ENCODE data around the gene DSCAML1.

DSCAML1 gene

DNA sequence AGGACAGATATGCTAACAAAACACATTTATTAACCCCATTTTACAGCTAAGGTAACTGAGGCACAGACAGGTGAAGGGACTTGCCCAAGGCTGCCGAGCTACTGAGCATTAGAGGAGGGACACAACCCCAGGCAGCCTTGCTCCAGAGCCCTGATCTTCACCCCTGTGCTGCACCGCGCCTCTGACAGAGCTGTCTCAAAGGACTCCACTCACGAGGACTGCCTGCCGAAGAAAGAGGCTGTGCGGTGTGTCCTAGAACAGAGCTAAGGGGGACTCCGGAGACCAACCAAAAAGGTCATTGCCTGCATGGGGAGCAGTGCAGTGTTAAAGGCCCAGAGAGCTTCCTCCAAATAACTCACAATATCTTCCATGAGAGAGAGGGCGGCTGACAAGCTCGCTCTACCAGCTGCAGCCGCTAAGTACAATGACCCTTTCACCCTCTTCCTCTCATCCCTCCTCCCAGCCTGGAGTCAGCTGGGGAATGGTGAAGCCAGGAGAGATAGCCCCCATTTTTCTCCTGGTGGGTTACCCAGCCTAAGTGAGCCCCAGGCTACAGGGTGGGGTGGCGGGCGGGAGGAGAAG is 119.2 kb downstream of the DSCAML1 start:
- Histone ChIP-seq H3K27me3 (peaks cover 44 to 84% (median 66%) of the 10 kb centered on the region in 11 experiments), H3K9me3 (replicated peaks in 1 of 11) (no peaks in the 10 kb centered on the region), H3K4me2 (peak overlapping the region in 3 of 11 experiments; percentile 63 to 80 (median 71); a peak in 1 of 22 replicates), H3K9ac (no peak overlapping the region), H4K20me1 (peaks cover 0 to 78% (median 25%) of the 10 kb centered on the region in 11 experiments; a peak in 16 of 22 replicates), H3K4me3 (no peak overlapping the region), H3K27ac (no peak overlapping the region), H3K4me1 (peaks cover 5 to 37% (median 32%) of the 10 kb centered on the region in 10 experiments; a peak in 18 of 20 replicates), H3K36me3 (no peaks in the 10 kb centered on the region)
- no peak for TF ChIP-seq Cebpa-rat (IDR thresholded peaks at IDR 0.05)

DNA sequence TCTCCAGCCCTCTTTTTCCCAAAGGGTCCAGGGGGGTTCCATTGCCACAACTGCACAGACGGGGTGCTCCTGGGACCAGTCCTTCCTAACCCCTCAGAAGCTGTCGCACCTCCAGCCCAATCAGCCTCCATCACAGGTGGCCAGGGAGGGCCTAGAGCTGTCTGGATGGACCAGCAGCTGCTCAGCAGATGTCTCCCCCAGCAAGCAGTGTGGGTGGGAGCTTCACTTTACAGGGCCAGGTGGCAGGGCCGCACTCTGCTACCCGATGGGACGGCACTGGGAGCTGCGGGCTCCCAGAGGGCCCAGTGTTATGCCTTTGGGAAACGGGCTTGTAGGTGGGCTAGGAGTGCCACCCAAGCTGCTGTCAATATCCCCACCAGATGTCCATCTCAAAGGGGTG is 120.5 kb downstream of the DSCAML1 start:
- peaks cover 5 to 37% (median 32%) of the 10 kb centered on the region in 10 experiments; a peak in 18 of 20 replicates for H3K4me1 ChIP-seq
- no peaks in the 10 kb centered on the region for H3K36me3 ChIP-seq
- H4K20me1 ChIP-seq = peaks cover 0 to 67% (median 21%) of the 10 kb centered on the region in 11 experiments; a peak in 16 of 22 replicates
- no peak overlapping the region for H3K4me3 ChIP-seq
- H3K9ac ChIP-seq = no peak overlapping the region
- TF ChIP-seq Cebpa-rat (IDR thresholded peaks at IDR 0.05) = no peak
- no peaks in the 10 kb centered on the region for H3K9me3 ChIP-seq (replicated peaks in 1 of 11)
- no peak overlapping the region for H3K27ac ChIP-seq
- H3K27me3 ChIP-seq = peaks cover 31 to 71% (median 53%) of the 10 kb centered on the region in 11 experiments
- peak overlapping the region in 9 of 11 experiments; percentile 6 to 47 (median 35); a peak in 11 of 22 replicates for H3K4me2 ChIP-seq

DNA sequence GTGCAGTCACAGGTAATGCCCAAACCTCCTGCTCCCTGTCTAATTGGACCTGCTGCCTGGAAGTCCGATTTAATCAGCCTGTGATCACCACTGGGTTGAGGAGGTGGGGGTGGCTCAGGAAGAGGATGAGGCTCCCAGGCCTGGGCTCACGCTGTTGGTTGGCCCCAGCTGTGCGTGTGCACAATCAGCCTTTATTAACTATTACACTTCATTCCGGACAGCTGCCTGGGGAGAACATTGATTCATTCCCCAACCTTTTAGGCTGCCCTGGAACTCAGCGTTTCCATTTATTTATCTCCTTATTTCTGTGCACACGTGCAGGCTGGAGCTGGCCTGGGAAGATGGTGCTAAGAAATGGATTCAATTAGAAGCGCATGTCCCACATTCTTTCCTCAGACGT is 123.4 kb downstream of the DSCAML1 start:
- no peak for TF ChIP-seq Cebpa-rat (IDR thresholded peaks at IDR 0.05)
- Histone ChIP-seq H3K36me3 (no peaks in the 10 kb centered on the region), H3K9ac (no peak overlapping the region), H3K9me3 (replicated peaks in 1 of 11) (no peaks in the 10 kb centered on the region), H3K27ac (no peak overlapping the region), H3K27me3 (peaks cover 15 to 50% (median 32%) of the 10 kb centered on the region in 11 experiments), H3K4me2 (no peak overlapping the region), H4K20me1 (peaks cover 0 to 38% (median 11%) of the 10 kb centered on the region in 11 experiments; a peak in 13 of 22 replicates), H3K4me1 (peaks cover 0 to 18% (median 13%) of the 10 kb centered on the region in 10 experiments; a peak in 15 of 20 replicates), H3K4me3 (no peak overlapping the region)

DNA sequence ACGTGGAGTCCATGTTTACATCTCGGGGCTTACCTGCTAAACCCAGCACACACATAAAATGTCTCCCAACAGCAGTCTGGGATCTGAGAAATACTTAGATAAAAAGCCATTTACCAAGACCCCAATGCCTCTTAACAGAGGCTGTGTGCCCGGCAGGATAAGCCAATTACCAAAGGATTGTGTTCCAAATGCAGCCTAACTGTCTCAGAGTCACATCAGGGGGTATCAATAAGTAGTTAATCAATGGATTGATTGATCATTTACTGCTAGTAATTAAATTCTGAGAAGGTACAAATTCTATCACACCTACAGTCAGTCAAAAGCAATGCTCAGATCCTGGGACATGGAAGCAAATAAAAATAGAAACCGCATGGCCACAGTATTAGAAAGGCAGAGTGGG is 125.6 kb downstream of the DSCAML1 start:
- TF ChIP-seq Cebpa-rat (IDR thresholded peaks at IDR 0.05) = no peak
- Histone ChIP-seq H3K9me3 (replicated peaks in 1 of 11) (no peaks in the 10 kb centered on the region), H3K4me2 (no peak overlapping the region), H3K36me3 (no peaks in the 10 kb centered on the region), H3K4me1 (peaks cover 0 to 8% (median 5%) of the 10 kb centered on the region in 10 experiments; a peak in 13 of 20 replicates), H3K27me3 (peaks cover under 1 to 27% (median 10%) of the 10 kb centered on the region in 11 experiments; a peak in 19 of 22 replicates), H3K9ac (no peak overlapping the region), H3K4me3 (no peak overlapping the region), H4K20me1 (peaks cover 0 to 16% (median 3%) of the 10 kb centered on the region in 11 experiments; a peak in 8 of 22 replicates), H3K27ac (no peak overlapping the region)

DNA sequence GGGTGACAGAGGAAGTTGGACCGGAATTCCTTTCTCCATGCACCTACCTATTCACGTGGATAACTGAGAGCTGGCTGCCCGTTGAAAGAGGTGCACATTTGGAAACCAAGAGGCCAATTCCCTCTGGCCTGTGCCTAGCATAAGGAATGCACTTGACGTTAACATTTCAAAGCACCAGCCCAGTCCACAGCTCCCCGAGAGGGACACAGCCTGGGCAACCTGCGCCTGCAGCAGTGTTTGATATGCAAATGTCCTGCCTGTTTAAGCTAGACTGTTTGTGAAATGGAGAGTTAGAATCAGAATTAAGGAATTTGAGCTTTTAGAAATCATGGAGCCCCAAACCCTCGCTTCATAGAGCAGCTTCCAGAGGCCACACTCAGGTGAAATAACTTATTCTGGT is 126.1 kb downstream of the DSCAML1 start:
- Histone ChIP-seq H3K4me1 (peaks cover 0 to 4% (median under 1%) of the 10 kb centered on the region in 10 experiments; a peak in 9 of 20 replicates), H3K4me2 (no peak overlapping the region), H3K9me3 (replicated peaks in 1 of 11) (no peaks in the 10 kb centered on the region), H3K36me3 (no peaks in the 10 kb centered on the region), H3K4me3 (no peak overlapping the region), H3K9ac (no peak overlapping the region), H4K20me1 (peaks cover 0 to 15% (median 0%) of the 10 kb centered on the region in 11 experiments; a peak in 6 of 22 replicates), H3K27ac (no peak overlapping the region), H3K27me3 (peaks cover 0 to 23% (median 5%) of the 10 kb centered on the region in 11 experiments; a peak in 9 of 22 replicates)
- TF ChIP-seq Cebpa-rat (IDR thresholded peaks at IDR 0.05) = no peak

DNA sequence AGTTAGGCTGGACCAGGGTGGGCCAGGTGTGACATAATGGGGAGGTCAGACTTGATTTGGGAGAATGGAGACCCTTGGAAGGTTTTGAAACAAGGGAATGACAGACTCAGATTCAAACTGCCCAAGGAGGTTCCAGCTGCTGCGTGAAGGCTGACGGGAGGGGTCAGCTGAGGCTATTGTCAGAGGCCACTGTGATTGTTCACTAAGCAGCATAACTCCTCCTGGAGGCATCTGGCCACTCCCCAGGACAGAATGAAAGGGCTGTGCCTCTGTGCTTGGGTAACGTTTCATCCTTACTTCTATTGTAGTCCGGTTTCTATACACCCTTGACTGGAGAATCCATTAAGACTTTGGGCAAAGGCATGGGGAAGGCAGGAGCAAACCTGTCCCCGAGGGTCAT is 126.6 kb downstream of the DSCAML1 start:
- Histone ChIP-seq H3K27ac (no peak overlapping the region), H3K4me1 (no peaks in the 10 kb centered on the region), H3K36me3 (no peaks in the 10 kb centered on the region), H3K4me2 (no peak overlapping the region), H3K9ac (no peak overlapping the region), H4K20me1 (peaks cover 0 to 13% (median 0%) of the 10 kb centered on the region in 11 experiments; a peak in 6 of 22 replicates), H3K4me3 (no peak overlapping the region), H3K9me3 (replicated peaks in 1 of 11) (no peaks in the 10 kb centered on the region), H3K27me3 (peaks cover 0 to 18% (median under 1%) of the 10 kb centered on the region in 11 experiments; a peak in 5 of 22 replicates)
- no peak for TF ChIP-seq Cebpa-rat (IDR thresholded peaks at IDR 0.05)

DNA sequence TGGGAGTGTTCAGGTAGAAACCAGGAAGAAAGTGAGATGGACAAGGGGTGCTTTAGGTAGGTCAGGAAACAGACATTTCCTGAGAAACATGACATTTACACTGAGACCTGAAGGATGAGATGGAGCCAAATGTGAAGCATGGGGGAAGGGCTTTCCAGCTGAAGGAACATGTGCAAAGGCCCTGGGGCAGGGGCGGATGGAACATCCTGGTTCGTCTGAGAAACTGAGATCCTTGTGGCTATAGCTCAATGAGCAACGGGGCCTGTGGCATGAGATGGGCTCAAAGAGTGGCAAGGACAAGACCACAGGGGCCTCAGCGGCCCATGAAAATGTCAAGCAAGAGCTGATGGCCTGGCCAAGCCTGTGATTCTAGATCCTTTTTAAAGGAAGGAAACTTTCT is 127.4 kb downstream of the DSCAML1 start:
- TF ChIP-seq Cebpa-rat (IDR thresholded peaks at IDR 0.05) = no peak
- Histone ChIP-seq H4K20me1 (peaks cover 0 to 13% (median 0%) of the 10 kb centered on the region in 11 experiments; a peak in 6 of 22 replicates), H3K4me1 (peaks cover 0 to 5% (median 0%) of the 10 kb centered on the region in 10 experiments; a peak in 6 of 20 replicates), H3K4me2 (no peak overlapping the region), H3K9ac (no peak overlapping the region), H3K9me3 (replicated peaks in 1 of 11) (no peaks in the 10 kb centered on the region), H3K4me3 (no peak overlapping the region), H3K36me3 (no peaks in the 10 kb centered on the region), H3K27me3 (peaks cover 0 to 12% (median 0%) of the 10 kb centered on the region in 11 experiments; a peak in 3 of 22 replicates), H3K27ac (no peak overlapping the region)

DNA sequence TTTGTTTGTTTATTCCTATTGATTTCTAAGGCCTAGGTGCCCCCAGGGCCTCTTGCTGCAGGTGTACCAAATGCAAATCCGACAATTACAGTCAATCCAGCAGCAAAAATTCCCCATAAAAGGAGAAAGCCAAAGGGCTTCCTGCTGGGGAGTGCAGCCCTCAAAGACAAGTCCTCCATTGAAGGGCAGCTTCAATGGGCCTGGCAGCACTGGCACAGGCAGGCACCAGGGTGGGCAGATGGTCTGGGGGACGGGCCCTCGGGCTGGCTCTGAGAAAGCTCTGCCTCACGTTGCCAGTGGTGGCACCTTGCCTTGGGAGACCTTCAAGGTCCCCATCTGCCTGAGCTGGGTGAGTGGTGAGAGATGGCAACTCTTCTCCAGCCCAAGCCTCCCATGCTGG is 128.0 kb downstream of the DSCAML1 start:
- peaks cover 0 to 13% (median 0%) of the 10 kb centered on the region in 11 experiments; a peak in 6 of 22 replicates for H4K20me1 ChIP-seq
- H3K4me2 ChIP-seq = no peak overlapping the region
- no peak overlapping the region for H3K9ac ChIP-seq
- no peak overlapping the region for H3K27ac ChIP-seq
- H3K4me1 ChIP-seq = peaks cover 0 to 11% (median under 1%) of the 10 kb centered on the region in 10 experiments; a peak in 7 of 20 replicates
- no peak for TF ChIP-seq Cebpa-rat (IDR thresholded peaks at IDR 0.05)
- no peak overlapping the region for H3K4me3 ChIP-seq
- no peaks in the 10 kb centered on the region for H3K36me3 ChIP-seq
- H3K27me3 ChIP-seq = peaks cover 0 to 7% (median 0%) of the 10 kb centered on the region in 11 experiments; a peak in 3 of 22 replicates
- H3K9me3 ChIP-seq (replicated peaks in 1 of 11) = no peaks in the 10 kb centered on the region

DNA sequence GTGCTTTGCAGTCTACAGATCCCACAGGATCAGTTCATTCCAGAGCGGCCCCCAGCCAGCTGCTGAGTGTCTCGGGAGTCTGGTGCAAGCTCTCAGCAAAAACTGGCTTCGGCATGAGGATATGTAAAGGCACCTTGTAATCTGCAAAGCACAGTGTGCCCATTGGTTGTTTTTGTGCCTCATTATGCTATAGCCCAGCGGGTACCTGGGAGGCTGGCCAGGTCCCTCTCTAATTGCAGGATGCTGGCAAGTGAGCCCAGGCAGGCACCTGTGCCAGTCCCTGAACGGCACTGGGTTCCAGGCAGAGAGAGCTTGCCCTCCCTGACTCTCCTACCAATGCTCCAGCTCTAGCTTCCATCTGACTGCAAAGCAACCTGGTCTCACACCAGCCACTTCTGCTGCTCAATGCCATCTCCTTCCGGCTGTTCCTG is 128.7 kb downstream of the DSCAML1 start:
- no peak for TF ChIP-seq Cebpa-rat (IDR thresholded peaks at IDR 0.05)
- Histone ChIP-seq H4K20me1 (peaks cover 0 to 13% (median 0%) of the 10 kb centered on the region in 11 experiments; a peak in 5 of 22 replicates), H3K4me1 (peaks cover 0 to 18% (median 6%) of the 10 kb centered on the region in 10 experiments; a peak in 11 of 20 replicates), H3K4me3 (no peak overlapping the region), H3K27me3 (peaks cover 0 to 6% (median 0%) of the 10 kb centered on the region in 11 experiments; a peak in 3 of 22 replicates), H3K9ac (no peak overlapping the region), H3K4me2 (no peak overlapping the region), H3K9me3 (replicated peaks in 1 of 11) (no peaks in the 10 kb centered on the region), H3K27ac (no peak overlapping the region), H3K36me3 (no peaks in the 10 kb centered on the region)
